Hindlimb muscle (tissue), 1 donor: ENCODE results near the gene CENPA. TPM values are rescaled to one million over a fixed set of nuclear protein-coding genes. Genes with fewer than 3 reads are reported as not detected.

Source experiments
- polyA plus RNA-seq: library from polyadenylated mRNA; unstranded; fragments of 120-200 nt; gene quantifications from one replicate; pipeline ENCODE4 v1.2.1, GENCODE V29; 2013; ENCODE audit not compliant: insufficient read length

Gene CENPA
- polyA plus RNA-seq, 1 donor = 6.1 TPM

Other genes with a start within 250 kb of the CENPA start
- gene CIB4, start 144.7 kb upstream of the CENPA start, polyA plus RNA-seq = not detected
- gene KCNK3, start 93.3 kb upstream of the CENPA start, polyA plus RNA-seq = 1.5 TPM
- gene SLC35F6, start 21.8 kb upstream of the CENPA start, polyA plus RNA-seq = 9.0 TPM
- 39.8 TPM for gene DPYSL5, start 62.1 kb downstream of the CENPA start, polyA plus RNA-seq
- gene MAPRE3, start 184.6 kb downstream of the CENPA start, polyA plus RNA-seq = 41.2 TPM
- 57.7 TPM for gene TMEM214, start 246.9 kb downstream of the CENPA start, polyA plus RNA-seq